Effector memory CD8-positive, alpha-beta T cell (primary cell): ENCODE results near the gene OR2T6.
"Not testable (repeated sequence)": the region's sequence is repeated elsewhere in the genome, so short reads cannot be mapped to it uniquely, and the experiment has no call there.

Experiments used
- ATAC-seq: fragments of 150-1000 bp; cut with Tn5 transposase; replicated peaks from 2 replicates; pipeline ENCODE4 v1.10.0; 2021; ENCODE audit warnings: mild to moderate bottlenecking, moderate library complexity
- DNase-seq, 3 experiments: peaks; one replicate each; pipeline ENCODE4 v3.0.0; 2021
- H3K27ac Mint-ChIP-seq, 2 donors: one replicate each; pipeline ENCODE4 v1.8.0; 2022; ENCODE audit warnings: mild to moderate bottlenecking in 2 of 2, mixed read lengths in 2 of 2, moderate library complexity in 2 of 2
- H3K27me3 Mint-ChIP-seq, 2 donors: one replicate each; pipeline ENCODE4 v1.8.0; 2022; ENCODE audit warnings: mixed read lengths in 2 of 2
- H3K36me3 Mint-ChIP-seq: one replicate; pipeline ENCODE4 v1.8.0; 2022; ENCODE audit warnings: mild to moderate bottlenecking, moderate library complexity, mixed read lengths; ENCODE audit not compliant: insufficient read depth
- H3K4me1 Mint-ChIP-seq, 2 donors: one replicate each; pipeline ENCODE4 v1.8.0; 2022; ENCODE audit warnings: low read depth in 2 of 2, mixed read lengths in 2 of 2
- H3K4me3 Mint-ChIP-seq, 2 donors: one replicate each; pipeline ENCODE4 v1.8.0; 2022; ENCODE audit warnings: mild to moderate bottlenecking in 2 of 2, mixed read lengths in 2 of 2, moderate library complexity in 2 of 2
- H3K9me3 Mint-ChIP-seq, 2 donors: one replicate each; pipeline ENCODE4 v1.8.0; 2022; ENCODE audit warnings: mixed read lengths in 2 of 2

Gene OR2T6

DNA sequence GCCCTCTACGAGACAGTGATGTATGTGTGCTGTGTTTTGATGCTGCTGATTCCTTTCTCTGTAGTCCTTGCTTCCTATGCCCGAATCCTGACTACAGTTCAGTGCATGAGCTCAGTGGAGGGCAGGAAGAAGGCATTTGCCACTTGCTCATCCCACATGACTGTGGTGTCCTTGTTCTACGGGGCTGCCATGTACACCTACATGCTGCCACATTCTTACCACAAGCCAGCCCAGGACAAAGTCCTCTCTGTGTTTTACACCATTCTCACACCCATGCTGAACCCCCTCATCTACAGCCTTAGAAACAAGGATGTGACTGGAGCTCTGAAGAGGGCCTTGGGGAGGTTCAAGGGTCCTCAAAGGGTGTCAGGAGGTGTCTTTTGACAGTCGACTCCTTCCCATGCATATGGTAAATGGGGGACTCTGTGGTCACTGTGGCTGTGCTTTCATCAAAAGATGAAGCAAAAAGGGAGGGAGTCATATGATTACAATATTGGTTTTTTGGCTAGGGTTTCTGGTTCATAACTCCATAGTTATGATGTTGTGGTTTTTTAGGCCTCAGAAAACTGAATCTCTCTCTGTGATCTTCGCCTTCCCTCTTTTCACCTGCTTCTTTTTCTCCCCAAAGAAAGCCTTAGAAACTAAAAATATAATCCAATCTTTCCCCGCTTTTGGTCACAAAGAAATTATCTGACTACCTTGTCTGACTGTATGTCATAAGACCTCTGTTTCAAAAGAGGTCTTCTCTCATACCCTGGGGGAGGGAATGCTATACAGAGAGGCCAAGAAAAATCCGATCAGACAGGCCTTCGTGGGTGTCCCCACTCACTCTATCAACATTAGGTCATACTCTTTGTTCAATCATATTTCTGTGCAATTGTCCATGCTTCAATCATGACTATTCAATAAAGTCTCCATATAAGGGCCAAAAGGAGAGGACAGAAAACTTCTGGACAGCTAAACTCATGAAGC is 31.5 kb downstream of the OR2T6 start:
- Mint-ChIP-seq H3K36me3 (peaks cover 5% of the 10 kb centered on the region), H3K27me3 (no peaks in the 10 kb centered on the region), H3K9me3 (peaks cover 4 to 8% of the 10 kb centered on the region in 2 donors), H3K4me1 (no peaks in the 10 kb centered on the region), H3K27ac (no peak overlapping the region), H3K4me3 (no peak overlapping the region)
- no peak for ATAC-seq
- no peak for DNase-seq

DNA sequence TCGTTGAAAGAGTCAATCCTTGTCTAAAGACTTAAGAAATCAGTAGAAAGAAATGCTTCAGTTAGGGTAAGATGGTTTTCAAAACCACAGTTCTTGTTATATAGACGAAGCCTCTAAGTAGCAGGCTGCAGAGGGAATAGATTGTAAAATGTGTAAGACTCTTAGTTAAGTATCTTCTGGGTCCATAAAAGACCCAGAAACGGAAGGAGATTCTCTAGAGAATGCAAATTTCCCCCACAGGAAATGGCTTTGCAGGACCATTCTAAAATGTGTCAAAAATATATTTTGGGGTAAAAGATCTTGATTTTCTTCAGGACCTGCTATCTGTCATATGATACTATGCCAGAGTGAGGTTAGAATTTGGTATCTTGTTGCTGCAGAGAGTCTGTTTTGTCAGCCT is 40.7 kb downstream of the OR2T6 start:
- peaks cover 0 to under 1% of the 10 kb centered on the region in 2 donors for H3K9me3 Mint-ChIP-seq
- H3K27ac Mint-ChIP-seq, result no peak overlapping the region
- no peaks in the 10 kb centered on the region for H3K27me3 Mint-ChIP-seq
- DNase-seq, result no peak
- no peaks in the 10 kb centered on the region for H3K4me1 Mint-ChIP-seq
- no peak overlapping the region for H3K4me3 Mint-ChIP-seq
- H3K36me3 Mint-ChIP-seq, result peaks cover 2% of the 10 kb centered on the region
- no peak for ATAC-seq

DNA sequence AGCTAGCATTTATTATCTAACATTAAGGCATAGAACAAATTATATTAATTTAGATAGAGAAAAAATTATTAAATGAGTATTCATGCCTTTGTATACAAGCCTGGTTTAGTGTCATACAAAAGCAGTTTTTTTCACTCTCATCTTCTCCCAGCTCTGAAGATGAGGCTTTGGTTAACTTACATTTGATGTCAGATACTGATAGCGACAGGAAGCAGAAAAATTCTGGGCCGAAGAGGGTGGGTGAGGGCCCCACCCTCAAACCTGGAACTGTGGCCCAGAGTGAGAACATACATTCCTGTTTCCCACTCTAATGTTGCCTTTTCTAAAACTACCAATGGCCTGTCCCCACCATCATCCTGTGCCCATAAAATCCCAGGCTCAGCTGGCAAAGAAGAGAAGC is 42.3 kb downstream of the OR2T6 start:
- Mint-ChIP-seq H3K27me3 (no peaks in the 10 kb centered on the region), H3K27ac (no peak overlapping the region), H3K4me3 (no peak overlapping the region), H3K36me3 (no peaks in the 10 kb centered on the region), H3K9me3 (peaks cover 0 to 4% of the 10 kb centered on the region in 2 donors), H3K4me1 (no peaks in the 10 kb centered on the region)
- no peak for DNase-seq
- no peak for ATAC-seq

DNA sequence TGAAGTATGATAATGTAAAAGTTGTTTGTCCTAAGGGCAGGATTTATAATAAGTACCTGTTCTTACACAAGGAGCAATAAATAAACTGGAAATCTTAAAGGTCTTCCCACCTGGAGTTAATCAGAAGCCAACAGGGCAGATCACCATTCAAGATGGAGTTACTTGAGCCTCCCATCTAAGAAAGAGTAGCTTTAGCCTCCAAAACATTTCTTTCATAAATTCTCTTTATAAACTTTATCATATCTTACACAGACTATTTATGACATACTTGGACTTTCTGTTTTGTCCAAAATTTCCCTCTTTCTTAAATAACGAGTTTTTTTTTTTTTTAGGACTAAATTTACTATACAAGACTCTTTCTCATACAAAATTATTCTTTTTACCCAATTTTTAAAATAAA is 45.8 kb downstream of the OR2T6 start:
- no peaks in the 10 kb centered on the region for H3K27me3 Mint-ChIP-seq
- H3K9me3 Mint-ChIP-seq, result peaks cover 0 to 7% of the 10 kb centered on the region in 2 donors
- no peaks in the 10 kb centered on the region for H3K36me3 Mint-ChIP-seq
- H3K4me3 Mint-ChIP-seq, result no peak overlapping the region
- ATAC-seq (no peak), DNase-seq (no peak)
- H3K4me1 Mint-ChIP-seq, result no peaks in the 10 kb centered on the region
- H3K27ac Mint-ChIP-seq, result no peak overlapping the region

DNA sequence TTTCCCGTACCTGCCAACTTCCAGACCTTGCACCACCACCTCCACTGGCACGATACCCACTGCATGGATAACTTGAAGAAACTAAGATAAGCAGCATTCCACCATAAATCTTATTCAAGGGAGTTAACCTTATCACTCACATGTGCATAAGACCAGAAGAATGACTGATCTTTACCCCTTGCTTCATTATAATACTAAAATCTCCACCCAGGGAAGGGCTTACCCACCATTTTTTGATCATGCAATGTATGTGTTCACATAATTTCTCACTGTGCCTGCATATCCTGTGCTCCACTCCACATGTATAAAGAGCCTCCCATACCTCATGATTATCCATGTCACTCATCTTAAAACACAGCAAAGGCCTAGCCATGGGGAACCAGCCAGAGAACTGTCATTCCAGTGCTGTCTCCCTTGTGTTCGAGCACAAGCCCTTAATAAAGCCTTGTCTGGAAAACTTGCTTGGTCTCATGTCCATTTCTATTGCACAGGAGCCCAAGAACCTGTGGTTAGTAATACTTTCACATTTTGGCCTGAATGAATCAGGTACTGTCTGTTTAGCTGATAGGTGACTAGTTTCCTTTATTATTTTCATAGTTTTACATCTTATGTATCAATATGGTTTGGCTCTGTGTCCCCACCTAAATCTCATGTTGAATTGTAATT is 52.1 kb downstream of the OR2T6 start:
- H3K36me3 Mint-ChIP-seq, H3K4me1 Mint-ChIP-seq, ATAC-seq, DNase-seq, H3K27ac Mint-ChIP-seq, H3K9me3 Mint-ChIP-seq, H3K4me3 Mint-ChIP-seq: not testable (repeated sequence)
- peaks cover 0 to 26% of the 10 kb centered on the region in 2 donors for H3K27me3 Mint-ChIP-seq

DNA sequence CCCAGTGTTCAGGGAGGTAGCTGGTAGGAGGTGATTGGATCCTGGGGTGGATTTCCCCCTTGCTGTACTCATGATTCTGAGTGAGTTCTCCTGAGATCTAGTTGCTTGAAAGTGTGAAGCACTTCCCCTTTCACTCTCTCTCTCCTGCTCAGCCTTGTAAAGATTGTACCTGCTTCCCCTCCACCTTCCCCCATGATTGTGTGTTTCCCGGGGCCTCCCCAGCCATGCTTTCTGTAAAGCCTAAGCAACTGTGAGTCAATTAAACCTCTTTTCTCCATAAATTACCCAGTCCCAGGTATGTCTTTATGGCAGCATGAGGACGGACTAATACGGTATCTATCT is 52.6 kb downstream of the OR2T6 start:
- H3K4me1 Mint-ChIP-seq, H3K27ac Mint-ChIP-seq, H3K9me3 Mint-ChIP-seq, H3K36me3 Mint-ChIP-seq, H3K4me3 Mint-ChIP-seq, DNase-seq, ATAC-seq: not testable (repeated sequence)
- peaks cover 0 to 29% of the 10 kb centered on the region in 2 donors for H3K27me3 Mint-ChIP-seq

DNA sequence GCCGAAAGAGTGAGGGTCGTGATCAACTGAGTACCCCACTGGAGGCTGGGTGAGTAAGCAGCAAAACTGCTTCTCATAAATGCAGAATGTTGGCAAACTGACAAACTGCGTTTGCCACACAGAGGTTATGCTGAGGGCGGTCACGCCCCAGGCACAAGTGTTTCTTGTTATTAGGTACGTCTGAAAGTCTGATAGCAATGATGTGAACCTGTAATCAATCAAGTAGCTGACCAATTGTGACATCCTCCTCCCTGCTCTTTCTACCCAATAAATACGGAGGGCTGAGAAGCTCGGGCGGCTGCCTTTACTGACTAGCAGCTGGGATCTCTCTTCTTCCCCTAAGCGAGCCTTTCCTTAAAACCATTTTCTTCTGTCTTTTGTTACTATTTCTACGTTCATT is 56.1 kb downstream of the OR2T6 start:
- DNase-seq, H3K4me3 Mint-ChIP-seq, H3K4me1 Mint-ChIP-seq, H3K9me3 Mint-ChIP-seq, H3K36me3 Mint-ChIP-seq, H3K27ac Mint-ChIP-seq, ATAC-seq: not testable (repeated sequence)
- H3K27me3 Mint-ChIP-seq, result peaks cover 0 to 29% of the 10 kb centered on the region in 2 donors

DNA sequence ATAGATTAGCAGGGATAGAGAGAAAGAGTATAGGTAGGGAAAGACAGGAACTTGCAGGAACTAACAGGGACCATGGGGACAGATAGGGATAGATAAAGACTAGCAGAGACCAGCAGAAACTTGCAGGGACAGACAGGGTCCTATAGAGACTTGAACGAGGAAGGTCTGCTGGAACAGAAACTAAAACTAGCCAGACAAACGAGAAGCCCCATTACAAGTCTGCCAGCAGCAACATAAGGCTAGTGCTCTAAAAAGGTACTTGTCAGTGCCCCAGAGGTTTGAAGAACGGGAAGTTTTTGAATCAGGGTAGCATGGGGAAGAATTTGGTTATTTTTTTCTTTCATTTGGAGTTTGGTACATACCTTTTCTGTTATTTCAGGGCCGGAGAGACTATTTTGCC is 56.7 kb downstream of the OR2T6 start:
- not testable (repeated sequence) for H3K4me3 Mint-ChIP-seq, H3K4me1 Mint-ChIP-seq, H3K9me3 Mint-ChIP-seq, H3K27ac Mint-ChIP-seq, DNase-seq, H3K36me3 Mint-ChIP-seq, ATAC-seq
- peaks cover 0 to 27% of the 10 kb centered on the region in 2 donors for H3K27me3 Mint-ChIP-seq

DNA sequence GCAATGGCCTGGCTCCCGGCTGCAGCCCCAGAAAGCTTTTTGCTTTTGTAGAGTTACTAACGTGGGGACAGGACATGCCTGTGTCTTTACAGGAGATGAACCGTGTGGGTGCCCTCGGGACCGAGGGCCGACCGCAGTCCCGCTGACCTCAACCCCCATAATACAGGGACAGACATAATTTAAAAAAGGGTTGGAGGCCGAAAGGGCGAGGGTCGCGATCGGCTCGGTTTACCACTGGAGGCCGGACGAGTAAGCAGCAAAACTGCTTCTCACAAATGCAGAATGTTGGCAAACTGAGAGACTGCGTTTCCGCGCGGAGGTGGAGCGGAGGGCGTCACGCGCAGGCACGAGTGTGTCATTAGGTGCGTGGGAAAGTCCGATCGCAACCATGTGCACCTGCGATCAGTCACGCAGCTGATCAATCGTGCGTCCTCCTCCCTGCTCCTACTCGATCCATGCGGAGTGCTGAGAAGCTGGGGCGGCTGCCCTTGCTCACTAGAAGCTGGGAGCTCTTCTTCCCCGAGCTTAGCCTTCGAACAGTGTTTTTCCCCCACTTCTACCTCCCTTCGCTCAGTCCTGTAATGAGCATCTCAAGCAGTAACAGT is 58.4 kb downstream of the OR2T6 start:
- H3K9me3 Mint-ChIP-seq, H3K36me3 Mint-ChIP-seq, H3K4me1 Mint-ChIP-seq, ATAC-seq, DNase-seq, H3K4me3 Mint-ChIP-seq, H3K27ac Mint-ChIP-seq: not testable (repeated sequence)
- peaks cover 0 to 20% of the 10 kb centered on the region in 2 donors for H3K27me3 Mint-ChIP-seq

DNA sequence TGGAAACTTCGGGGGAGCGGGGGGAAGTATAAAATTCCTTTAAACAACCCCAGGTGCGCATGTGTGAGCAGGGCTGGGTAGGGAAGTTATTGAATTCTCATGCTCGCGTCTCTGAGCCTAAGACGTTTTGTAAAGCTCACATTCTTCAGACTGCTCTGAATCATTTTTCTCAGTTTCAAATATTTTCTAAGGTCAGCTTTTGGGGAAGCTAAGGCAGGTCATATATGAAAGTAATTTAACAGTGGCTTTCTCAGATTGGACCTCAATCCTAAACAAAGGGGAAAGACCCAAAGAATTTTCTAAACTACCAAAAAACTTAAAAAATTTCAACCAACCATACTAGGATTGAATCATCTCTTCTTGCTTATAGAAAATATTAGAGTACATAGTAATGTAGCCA is 59.4 kb downstream of the OR2T6 start:
- H3K27me3 Mint-ChIP-seq, result peaks cover 0 to 20% of the 10 kb centered on the region in 2 donors
- H3K27ac Mint-ChIP-seq, H3K36me3 Mint-ChIP-seq, DNase-seq, ATAC-seq, H3K9me3 Mint-ChIP-seq, H3K4me1 Mint-ChIP-seq, H3K4me3 Mint-ChIP-seq: not testable (repeated sequence)

DNA sequence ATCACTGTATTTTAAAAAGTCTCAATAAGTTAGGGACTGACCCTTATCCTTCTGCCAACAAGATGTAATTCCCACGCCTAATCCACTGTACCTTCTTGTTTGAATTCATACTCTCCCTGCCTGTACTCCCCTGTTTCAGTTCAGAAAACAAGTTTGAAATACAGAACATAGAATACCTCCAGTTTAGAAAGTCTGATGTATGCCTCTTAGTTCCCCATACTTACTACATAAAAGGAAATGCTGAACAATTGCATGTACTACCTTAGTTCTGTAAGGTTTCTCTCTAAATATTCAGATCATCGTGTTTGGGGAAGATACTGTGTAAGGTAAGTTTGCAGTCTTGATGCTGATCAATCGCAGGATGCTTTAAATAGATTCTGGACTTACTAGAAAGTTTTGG is 60.8 kb downstream of the OR2T6 start:
- H3K36me3 Mint-ChIP-seq, H3K9me3 Mint-ChIP-seq, H3K4me3 Mint-ChIP-seq, ATAC-seq, DNase-seq, H3K27ac Mint-ChIP-seq, H3K4me1 Mint-ChIP-seq: not testable (repeated sequence)
- H3K27me3 Mint-ChIP-seq, result peaks cover 0 to 17% of the 10 kb centered on the region in 2 donors

DNA sequence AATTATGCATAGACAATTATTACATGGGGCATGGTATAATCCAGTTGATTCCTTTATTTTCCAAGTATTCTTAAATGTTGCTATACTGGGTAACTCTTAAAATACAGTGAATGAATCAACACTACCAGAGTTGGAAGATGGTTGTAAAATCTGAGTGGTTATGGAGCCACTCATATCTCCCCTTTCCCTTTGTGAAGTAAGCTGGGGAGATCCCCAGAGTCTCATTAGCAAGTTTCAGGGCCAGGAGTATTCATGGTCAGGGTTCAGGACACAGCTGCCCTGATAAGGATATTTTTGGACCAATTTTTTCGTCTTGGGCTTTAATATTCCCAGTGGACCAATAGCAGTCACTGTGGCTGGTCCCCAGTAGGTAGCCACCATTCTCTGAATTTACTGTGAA is 63.1 kb downstream of the OR2T6 start:
- not testable (repeated sequence) for DNase-seq, H3K4me1 Mint-ChIP-seq, ATAC-seq, H3K9me3 Mint-ChIP-seq, H3K4me3 Mint-ChIP-seq, H3K36me3 Mint-ChIP-seq, H3K27ac Mint-ChIP-seq, H3K27me3 Mint-ChIP-seq

DNA sequence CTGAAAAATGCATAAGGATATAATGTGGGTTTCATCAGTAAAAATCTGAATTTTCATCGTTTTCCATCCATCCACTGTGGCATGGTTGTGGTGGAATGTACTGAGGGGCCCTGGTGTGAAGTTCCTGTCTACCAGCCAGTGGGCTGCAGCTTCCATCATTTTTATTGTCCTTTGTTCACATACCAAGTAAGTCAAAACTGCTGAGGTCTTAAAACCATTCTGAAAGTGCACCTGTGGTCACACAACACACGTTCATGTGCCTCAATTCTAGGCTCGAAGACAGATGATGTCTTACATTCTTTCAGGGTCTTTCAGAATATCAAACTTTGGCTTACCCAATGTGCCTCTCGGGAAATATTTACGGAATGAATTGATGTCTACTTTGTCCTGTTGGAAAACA is 63.7 kb downstream of the OR2T6 start:
- not testable (repeated sequence) for H3K36me3 Mint-ChIP-seq, H3K4me1 Mint-ChIP-seq, H3K27me3 Mint-ChIP-seq, DNase-seq, H3K27ac Mint-ChIP-seq, H3K9me3 Mint-ChIP-seq, ATAC-seq, H3K4me3 Mint-ChIP-seq
